GM13977 (cell line): ENCODE measurements around the gene PRKD1.

Source experiments
- DNase-seq: peaks from one replicate; pipeline ENCODE4 v3.0.0; 2012; ENCODE audit warnings: low spot score
- in situ Hi-C: fragments of 300-500 bp; cut with MboI; formaldehyde crosslinking; loops from one replicate; pipeline ENCODE4 v1.12.0; 2022; ENCODE audit warnings: low sequenced_read_pairs, low pct_unique_long_range_greater_than_20kb, mixed read lengths, inconsistent platforms; ENCODE audit not compliant: unreplicated experiment
- TF ChIP-seq, protein P1 (sequence below): IDR thresholded peaks from 2 replicates; pipeline ENCODE4 v1.5.1; 2012; ENCODE audit warnings: mild to moderate bottlenecking, control low read depth; ENCODE audit not compliant: insufficient read depth; ENCODE audit errors: extremely low read depth, missing control alignments

The PRKD1 gene

GRCh38 chr14:29908652-29909577, 18.7 kb downstream of the PRKD1 start:
- DNase-seq: no peak
- in situ Hi-C loops: no loop called here
- TF ChIP-seq, protein P1, sequence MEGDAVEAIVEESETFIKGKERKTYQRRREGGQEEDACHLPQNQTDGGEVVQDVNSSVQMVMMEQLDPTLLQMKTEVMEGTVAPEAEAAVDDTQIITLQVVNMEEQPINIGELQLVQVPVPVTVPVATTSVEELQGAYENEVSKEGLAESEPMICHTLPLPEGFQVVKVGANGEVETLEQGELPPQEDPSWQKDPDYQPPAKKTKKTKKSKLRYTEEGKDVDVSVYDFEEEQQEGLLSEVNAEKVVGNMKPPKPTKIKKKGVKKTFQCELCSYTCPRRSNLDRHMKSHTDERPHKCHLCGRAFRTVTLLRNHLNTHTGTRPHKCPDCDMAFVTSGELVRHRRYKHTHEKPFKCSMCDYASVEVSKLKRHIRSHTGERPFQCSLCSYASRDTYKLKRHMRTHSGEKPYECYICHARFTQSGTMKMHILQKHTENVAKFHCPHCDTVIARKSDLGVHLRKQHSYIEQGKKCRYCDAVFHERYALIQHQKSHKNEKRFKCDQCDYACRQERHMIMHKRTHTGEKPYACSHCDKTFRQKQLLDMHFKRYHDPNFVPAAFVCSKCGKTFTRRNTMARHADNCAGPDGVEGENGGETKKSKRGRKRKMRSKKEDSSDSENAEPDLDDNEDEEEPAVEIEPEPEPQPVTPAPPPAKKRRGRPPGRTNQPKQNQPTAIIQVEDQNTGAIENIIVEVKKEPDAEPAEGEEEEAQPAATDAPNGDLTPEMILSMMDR: no peak

DNA sequence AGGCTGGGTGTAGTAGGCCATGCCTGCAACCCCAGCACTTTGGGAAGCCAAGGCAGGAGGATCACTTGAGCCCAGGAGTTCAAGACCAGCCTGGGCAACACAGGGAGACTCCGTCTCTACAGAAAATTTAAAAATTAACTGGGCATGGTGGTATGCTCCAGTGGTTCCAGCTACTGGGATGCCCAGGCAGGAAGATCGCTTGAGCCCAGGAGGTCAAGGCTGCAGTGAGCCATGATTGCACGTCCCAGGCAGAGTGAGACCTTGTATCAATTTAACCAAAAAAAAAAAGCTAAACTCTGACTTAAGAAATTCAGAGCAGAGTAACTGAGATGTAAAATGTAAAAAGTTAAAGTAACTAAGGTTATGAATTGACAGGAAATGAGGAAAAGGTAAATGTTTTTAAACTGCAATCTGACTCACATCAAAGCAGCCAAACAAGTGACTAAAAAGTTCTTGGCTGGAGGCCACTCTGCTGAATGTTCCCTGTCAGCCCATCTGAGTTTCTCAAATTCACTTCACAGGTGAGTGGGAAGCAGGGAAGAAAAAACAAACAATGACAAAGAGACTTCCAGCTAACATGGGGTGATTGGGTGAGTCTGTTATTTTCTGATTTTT, 21.3 kb downstream of the PRKD1 start:
- in situ Hi-C loops: no loop called here
- DNase-seq: no peak
- TF ChIP-seq, protein P1: no peak

GRCh38 chr14:29905543-29905942, 22.1 kb downstream of the PRKD1 start:
- in situ Hi-C loops: no loop called here
- no peak for DNase-seq
- TF ChIP-seq, protein P1: no peak

DNA sequence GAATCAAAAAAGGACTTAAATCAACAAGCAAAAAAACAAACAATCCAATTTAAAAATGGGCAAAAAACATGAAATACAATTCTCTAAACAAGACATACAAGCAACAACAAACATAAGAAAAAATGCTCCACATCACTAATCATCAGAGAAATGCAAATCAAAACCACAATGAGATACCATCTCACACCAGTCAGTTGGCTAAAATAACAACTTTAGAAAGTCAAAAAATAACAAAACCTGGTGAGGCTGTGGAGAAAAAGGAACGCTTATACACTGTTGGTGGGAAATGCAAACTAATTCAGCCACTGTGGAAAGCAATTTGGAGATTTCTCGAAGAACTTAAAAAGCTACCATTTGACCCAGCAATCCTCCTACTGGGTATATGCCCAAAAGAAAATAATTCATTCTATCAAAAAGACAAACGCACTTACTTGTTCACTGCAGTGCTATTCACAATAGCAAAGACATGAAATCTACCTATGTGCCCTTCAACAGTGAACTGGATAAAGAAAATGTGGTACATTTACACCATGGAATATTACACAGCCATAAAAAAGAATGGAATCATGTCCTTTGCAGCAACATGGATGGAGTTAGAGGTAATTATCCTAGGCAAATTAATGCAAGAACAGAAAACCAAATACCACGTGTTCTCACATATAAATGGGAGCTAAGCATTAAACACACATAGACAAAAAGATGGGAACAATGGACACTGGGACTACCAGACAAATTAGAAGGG, 26.9 kb downstream of the PRKD1 start:
- DNase-seq: no peak
- in situ Hi-C loops: no loop called here
- TF ChIP-seq, protein P1: no peak

DNA sequence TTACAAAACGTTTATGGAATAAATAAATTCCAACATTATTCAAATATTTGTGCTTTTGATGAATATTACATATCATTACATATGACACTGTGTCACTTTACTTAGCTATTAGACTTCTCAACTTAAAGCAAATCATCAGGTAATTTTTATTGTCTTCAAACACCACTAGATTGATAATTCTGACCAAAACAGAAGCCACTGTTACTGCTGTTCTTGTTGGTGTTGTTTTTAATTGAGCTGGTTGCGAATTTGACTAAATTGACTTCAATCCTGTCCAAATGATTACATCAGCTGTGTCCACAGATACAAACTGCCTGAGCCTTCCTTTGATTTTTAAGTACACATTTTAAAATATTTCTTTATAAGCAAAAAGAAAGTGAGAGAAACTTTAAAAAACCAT, 29.2 kb downstream of the PRKD1 start:
- in situ Hi-C loops: no loop called here
- TF ChIP-seq, protein P1: no peak
- no peak for DNase-seq

DNA sequence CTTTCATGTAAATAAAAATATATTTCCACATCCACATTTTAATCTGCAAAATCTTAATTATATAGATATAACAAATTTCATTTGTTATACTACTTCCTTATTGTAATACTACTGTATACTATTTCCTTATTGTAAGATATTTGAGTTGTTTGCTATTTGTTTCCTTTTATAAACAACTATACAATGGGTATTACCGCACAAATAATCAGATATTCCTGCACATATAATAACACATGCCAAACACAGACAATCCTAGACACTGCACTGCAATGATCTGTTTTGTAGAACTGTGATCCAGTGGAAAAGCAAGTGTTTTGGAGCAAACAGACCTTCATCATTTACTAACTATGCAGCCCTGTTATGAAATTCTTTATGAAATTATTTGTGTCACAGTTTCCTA, 30.5 kb downstream of the PRKD1 start:
- no peak for DNase-seq
- TF ChIP-seq, protein P1: no peak
- in situ Hi-C loops: no loop called here
